GM21390 (cell line): ENCODE measurements around the gene ARFRP1.

Source experiments
- ATAC-seq: cut with Tn5 transposase; IDR thresholded peaks from one replicate; pipeline ENCODE4 v1.9.1; 2021; ENCODE audit not compliant: unreplicated experiment

The ARFRP1 gene

GRCh38 chr20:63692436-63693082 is 15.2 kb downstream of the ARFRP1 start:
- no peak for ATAC-seq

- ATAC-seq = no peak
These were observed 15.9 kb downstream of the ARFRP1 start for GRCh38 chr20:63691711-63692435.

DNA sequence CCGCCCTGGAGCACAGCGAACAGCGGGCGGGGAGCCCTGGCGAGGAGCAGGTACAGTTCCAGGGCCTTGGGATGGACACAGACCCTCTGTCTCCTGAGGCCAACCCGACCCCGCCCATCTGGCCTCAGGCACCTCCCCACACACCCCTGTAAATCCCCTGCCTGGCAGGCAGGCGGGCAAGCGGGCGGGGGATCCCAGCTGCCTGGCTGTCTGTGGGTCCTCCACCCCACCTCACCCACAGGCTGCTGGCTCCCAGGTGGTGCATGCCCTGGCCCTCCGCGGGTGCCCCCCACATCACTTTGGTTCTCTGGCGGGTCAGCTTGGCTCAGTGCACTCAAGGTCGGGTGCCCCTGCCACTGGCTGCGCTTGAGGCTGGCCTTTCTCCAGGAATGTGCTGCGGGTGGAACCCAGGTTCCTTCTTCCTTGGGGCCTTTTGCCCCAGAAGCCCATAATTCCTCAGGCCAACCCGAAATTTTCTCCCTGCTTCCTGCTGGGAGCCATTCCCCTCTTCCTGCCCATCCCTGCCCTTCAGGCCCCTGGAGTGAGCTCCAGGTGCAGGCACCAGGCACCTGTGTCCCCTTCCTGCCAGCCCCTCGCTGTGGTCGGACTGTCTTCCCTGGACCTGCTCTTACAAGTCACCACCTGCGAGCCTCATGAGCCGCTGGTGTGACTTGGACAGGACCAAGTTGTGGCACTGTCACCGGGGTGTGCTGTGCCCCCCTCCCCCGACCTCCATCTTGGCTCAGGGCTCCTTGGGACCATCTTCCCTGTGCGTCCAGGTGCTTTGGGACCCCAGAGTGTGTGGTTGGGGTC is 16.7 kb downstream of the ARFRP1 start:
- ATAC-seq = no peak

GRCh38 chr20:63690003-63690897 is 17.5 kb downstream of the ARFRP1 start:
- no peak for ATAC-seq

GRCh38 chr20:63689046-63690002 is 18.5 kb downstream of the ARFRP1 start:
- no peak for ATAC-seq

DNA sequence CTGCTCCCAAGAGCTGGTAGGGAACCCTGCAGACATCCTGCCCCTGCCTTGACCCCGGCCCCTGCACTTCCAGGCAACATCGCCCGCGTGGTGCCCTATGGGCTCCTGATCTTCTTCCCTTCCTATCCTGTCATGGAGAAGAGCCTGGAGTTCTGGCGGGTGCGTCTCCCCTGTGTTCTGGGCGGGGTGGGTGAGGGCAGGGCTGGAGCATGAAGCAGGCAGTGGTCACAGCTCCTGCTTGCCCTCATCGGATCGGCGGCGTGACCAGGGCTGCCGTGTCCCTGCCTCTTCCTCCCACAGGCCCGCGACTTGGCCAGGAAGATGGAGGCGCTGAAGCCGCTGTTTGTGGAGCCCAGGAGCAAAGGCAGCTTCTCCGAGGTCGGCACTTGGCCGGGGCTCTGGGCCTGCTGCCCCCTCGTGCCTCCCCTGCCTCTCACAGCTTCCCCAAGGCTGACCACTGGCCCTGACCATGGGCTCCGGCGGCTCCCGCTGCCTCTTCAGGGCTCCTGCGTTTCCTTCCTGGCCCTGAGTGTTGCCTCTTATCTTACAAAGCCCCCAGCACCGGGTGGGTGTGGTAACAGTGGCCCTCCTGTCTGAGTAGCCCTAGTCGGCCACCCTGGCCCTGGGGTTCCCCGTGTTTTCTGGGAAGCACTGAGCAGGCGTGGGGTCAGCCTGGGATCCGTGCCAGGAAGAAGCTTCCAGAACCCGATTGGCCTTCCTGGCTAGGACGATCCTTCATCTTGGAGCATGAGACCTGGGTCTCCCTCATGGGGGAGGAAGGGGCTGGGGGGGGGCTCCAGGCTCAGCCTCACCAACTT is 19.3 kb downstream of the ARFRP1 start:
- ATAC-seq = no peak

- ATAC-seq = no peak
These were observed 20.2 kb downstream of the ARFRP1 start for GRCh38 chr20:63687419-63688178.

DNA sequence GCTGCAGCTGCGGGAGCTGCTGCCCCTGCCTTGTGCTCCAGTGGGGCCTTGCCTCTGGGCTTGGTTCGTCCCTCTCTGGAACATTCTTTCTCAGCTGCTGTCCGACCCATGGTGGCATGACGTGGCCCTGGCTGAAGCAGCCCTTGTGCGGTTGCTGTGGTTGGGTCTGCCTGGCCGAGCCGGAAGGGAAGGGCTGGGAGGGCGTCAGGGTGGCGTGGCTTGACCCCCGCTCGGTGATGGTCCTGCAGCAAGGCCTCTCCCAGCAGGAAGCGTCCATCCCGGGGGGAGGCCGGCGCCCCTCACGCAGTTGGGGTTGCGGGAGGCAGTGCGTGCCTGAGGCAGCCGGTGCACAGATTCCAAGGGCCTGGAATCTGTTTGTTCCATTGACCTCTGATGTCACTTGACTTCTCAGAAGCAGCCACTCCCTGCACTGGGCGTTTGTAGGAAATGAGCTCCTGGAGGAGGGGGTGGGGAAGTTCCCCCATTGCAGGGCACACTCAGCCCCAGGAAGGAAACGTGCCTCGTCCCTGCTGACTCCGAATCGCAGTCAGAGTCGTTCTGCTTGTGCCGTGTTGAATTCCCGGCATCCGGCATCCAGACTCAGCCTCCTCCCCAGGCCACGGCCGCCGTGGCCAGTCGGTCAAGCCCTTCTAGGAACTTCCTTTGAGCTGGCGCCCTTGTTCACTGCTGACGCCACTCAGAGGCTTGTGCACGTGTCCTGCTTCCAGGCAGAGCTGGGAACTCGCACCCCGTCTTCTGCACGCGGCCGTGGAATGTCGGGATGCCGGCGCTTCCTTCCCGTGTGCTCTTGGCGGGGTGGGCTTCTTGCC is 21.1 kb downstream of the ARFRP1 start:
- no peak for ATAC-seq

DNA sequence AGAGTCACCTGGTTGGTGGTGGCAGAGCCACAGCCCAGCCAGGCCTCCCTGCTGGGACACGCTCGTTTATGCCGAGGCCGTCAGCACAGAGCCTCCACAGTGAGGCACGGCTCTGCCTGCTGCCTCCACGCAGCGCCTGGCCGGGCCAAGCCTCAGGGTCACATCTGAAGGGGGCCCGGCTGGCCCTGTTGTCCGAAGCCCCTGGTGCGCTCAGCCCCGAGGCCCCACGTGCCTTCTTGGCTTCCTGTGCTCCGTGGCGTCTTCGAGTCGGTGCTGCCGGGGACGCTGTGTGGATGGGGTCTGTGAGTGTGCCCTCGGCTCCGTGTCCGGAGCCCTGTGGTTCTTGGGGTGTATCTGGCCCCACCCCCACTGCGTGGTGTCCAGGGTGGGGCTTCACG is 21.7 kb downstream of the ARFRP1 start:
- no peak for ATAC-seq

GRCh38 chr20:63685269-63686026 is 22.3 kb downstream of the ARFRP1 start:
- ATAC-seq = no peak

DNA sequence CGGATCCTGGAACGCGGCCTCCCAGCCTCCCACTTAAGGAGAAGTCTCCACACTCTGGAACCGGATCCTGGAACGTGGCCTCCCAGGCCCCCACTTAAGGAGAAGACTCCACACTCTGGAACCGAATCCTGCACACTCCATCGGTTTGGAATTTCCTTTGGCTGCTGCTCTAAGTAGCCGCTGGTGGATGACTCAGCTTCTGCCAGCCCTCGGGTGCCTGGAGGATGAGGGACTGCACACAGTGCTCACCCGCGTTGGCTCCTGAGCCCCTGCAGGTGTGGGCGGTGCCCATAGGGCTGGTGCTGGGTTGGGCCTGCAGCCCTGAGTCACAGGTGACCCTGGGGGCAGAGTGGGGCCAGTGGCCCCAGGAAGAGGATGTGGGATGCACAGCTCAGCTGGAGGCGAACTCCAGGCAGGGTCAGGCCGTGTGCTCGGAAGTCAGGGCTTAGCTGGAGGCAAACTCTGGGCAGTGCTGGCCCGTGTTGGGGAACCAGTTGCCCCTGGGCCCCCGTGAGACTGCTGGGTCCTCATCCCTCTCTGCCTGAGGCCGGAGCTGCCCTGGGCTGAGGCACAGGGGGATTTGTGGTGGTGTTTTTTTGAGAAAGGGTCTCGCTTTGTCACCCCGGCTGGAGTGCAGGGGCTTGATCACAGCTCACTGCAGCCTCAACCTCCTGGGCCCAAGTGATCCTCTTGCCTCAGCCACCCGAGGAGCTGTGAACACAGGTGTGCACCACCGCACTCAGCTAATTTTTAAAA is 25.2 kb downstream of the ARFRP1 start:
- ATAC-seq = no peak

DNA sequence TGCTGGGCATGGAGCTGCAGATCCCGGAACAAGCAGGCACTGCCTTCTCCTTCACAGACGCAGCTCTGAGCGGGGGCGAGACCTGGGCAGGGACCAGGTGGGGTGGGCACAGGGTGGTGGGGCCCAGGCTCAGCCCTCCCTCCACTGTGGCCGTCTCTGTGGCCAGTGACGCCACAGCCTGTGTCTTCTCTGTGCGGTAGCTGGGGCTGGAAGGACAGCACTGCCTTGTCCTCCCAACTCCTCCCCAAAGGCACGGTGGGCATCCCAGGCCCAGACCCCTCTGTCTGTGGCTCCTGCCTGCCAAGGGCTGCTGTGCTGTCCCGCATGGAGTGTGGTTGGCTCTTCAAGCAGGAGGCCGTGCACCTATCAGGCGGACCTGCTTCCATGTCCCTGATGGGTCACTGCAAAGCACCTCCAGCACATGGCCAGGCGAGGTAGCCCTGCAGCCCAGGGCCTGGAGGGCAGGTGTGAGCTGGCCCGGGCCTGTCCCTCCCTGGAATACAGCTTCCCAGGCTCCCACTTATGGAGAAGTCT is 26.1 kb downstream of the ARFRP1 start:
- no peak for ATAC-seq

DNA sequence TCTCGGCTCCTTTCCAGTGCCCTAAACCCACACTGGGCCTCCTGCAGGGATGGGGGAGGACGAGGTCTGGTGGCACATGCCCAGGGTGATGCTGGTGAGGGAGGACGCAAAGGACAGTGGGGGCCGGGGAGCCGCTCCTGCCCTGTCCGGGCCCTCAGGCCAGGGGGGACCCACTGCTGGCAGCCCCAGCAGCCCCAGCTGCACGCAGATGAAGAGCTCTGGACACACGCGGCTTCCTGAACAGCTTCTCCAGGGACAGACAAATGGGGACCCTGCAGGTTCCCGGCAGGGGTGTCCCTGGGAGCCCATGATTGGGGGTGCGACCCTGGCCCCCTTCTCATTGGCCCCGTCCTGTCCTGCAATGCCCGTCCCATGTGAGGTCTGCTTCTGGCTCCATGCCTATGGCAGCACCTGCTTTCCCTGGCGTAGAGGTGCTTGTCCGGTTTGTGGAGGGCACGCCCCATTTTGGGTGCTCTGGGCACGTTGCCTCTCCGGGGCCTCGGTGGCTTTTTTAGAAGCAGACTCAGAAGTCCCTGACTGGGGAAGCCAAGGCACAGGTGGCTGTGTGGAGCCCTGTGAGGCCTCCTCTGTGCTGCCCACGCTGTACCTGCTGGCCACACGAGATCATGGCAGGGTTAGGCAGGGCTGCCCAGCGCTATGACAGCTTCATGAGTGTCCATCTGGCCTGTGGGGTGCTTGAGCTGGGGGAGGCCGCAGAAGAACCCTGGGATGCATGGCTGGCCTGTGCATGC is 26.7 kb downstream of the ARFRP1 start:
- ATAC-seq = no peak

GRCh38 chr20:63680427-63680826 is 27.3 kb downstream of the ARFRP1 start:
- no peak for ATAC-seq

DNA sequence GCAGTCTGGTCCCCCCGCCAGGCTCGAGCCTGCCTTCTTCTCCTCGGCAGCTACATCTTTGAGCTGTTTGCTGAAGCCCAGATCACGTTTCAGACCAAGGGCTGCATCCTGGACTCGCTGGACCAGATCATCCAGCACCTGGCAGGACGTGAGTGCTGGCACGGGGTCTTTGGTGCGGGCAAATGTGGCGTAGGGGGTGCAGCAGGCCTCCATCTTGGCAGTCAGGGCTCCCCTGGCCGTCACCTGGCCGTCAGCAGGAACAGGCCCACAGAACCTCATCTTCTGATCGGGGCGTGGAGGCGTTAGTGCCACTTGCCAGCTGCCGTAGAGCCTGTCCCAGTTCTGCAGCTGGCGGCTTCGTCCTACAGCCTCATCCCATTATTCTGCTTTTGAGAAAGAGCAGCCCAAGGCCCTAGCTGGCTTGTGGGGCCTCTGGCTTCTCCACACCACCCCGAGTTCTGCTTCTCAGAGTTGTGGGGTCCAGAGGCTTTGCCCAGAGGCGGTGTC is 27.9 kb downstream of the ARFRP1 start:
- ATAC-seq = no peak
